A673 (cell line): ENCODE data around the gene GMIP.

Source experiments
- EZH2 ChIP-seq: fragments of 200-600 bp; sonication (generic); IDR thresholded peaks from 2 replicates; pipeline ENCODE4 v1.6.1; 2017; ENCODE audit warnings: borderline replicate concordance, low read depth, mild to moderate bottlenecking, mixed read lengths, antibody characterized with exemption, low read length; ENCODE audit not compliant: poor library complexity, severe bottlenecking
- TF ChIP-seq, protein P1 (sequence below): fragments of 300-800, 200-600 bp; sonication (generic); conservative IDR thresholded peaks from 2 replicates; pipeline ENCODE4 v1.5.1; 2017; ENCODE audit warnings: low read depth, mild to moderate bottlenecking, antibody characterized with exemption, low read length, moderate library complexity, mixed read lengths

DNA sequence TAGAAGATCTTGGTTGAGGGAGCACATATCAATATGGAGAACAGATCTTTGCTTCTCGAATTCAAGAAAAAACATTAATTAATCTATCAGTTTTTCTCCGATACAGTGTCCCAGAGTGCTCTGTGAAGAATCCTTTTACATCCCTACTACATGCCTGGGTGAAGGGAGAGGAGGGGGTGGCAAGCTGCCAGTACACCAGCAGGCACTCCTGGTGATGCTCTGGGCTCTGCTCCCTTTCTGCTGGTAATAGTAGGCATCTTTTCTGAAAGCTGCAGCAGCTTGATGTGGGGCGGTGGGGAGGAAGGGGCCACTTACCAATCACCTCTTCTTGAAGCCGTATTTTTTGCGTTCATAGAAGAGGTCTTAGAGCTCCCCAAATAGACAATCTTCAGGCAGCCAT, 55.7 kb downstream of the GMIP start:
- TF ChIP-seq, protein P1, sequence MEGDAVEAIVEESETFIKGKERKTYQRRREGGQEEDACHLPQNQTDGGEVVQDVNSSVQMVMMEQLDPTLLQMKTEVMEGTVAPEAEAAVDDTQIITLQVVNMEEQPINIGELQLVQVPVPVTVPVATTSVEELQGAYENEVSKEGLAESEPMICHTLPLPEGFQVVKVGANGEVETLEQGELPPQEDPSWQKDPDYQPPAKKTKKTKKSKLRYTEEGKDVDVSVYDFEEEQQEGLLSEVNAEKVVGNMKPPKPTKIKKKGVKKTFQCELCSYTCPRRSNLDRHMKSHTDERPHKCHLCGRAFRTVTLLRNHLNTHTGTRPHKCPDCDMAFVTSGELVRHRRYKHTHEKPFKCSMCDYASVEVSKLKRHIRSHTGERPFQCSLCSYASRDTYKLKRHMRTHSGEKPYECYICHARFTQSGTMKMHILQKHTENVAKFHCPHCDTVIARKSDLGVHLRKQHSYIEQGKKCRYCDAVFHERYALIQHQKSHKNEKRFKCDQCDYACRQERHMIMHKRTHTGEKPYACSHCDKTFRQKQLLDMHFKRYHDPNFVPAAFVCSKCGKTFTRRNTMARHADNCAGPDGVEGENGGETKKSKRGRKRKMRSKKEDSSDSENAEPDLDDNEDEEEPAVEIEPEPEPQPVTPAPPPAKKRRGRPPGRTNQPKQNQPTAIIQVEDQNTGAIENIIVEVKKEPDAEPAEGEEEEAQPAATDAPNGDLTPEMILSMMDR: no peak
- TF ChIP-seq EZH2: no peak
